Breast epithelium (tissue), 4 donors: ENCODE results near the gene TBC1D9B. TPM values are rescaled to one million over a fixed set of nuclear protein-coding genes. Genes with fewer than 3 reads are reported as not detected.
"Not testable (repeated sequence)": the region's sequence is repeated elsewhere in the genome, so short reads cannot be mapped to it uniquely, and the experiment has no call there.

Experiments used
- DNase-seq, 2 donors: peaks; one replicate each; pipeline ENCODE4 v3.0.0-alpha.2; 2019; ENCODE audit warnings: low spot score in 2 of 2
- H3K27ac ChIP-seq, 2 donors: fragments of 200-600 bp; sonication (generic) in 1 of 2; one replicate each; pipeline ENCODE4 v1.5.1; 2016 to 2019; ENCODE audit warnings: mild to moderate bottlenecking in 1 of 2
- H3K27me3 ChIP-seq, 2 donors: fragments of 200-600 bp; sonication (generic) in 1 of 2; one replicate each; pipeline versions ENCODE4 v1.5.1 to v1.6.0; 2017 to 2019; ENCODE audit warnings: control low read depth in 1 of 2, mild to moderate bottlenecking in 1 of 2
- H3K36me3 ChIP-seq: fragments of 200-600 bp; one replicate; pipeline ENCODE4 v1.5.1; 2019
- H3K4me1 ChIP-seq, 2 donors: fragments of 200-600 bp; sonication (generic); one replicate each; pipeline ENCODE4 v1.5.1; 2016 to 2019; ENCODE audit warnings: control low read depth in 1 of 2
- H3K4me3 ChIP-seq, 3 donors: fragments of 200-600 bp; sonication (generic); 1 replicate in 2 of 3; 2 replicates in 1 of 3; pipeline ENCODE4 v1.5.1; 2016 to 2019; ENCODE audit warnings: mild to moderate bottlenecking in 3 of 3, moderate library complexity in 2 of 3
- H3K9me3 ChIP-seq, 2 donors: fragments of 200-600 bp; sonication (generic) in 1 of 2; one replicate each; pipeline ENCODE4 v1.5.1; 2016 to 2019; ENCODE audit warnings: control low read depth in 1 of 2
- POLR2A ChIP-seq: fragments of 450-650 bp; IDR thresholded peaks from one replicate; pipeline ENCODE4 v1.6.1; 2016; ENCODE audit warnings: antibody characterized with exemption, mild to moderate bottlenecking, moderate library complexity
- POLR2AphosphoS5 ChIP-seq, 3 donors: sonication (generic); formaldehyde crosslinking; IDR thresholded peaks; one replicate each; pipeline ENCODE4 v1.6.1; 2017; ENCODE audit warnings: antibody characterized with exemption in 3 of 3
- intact Hi-C: fragments of 100-400 bp; cut with DNase I; formaldehyde crosslinking; loops from one replicate; pipeline ENCODE4 v1.15.1; 2023; ENCODE audit warnings: low total_unique reads
- total RNA-seq, 3 donors: library from RNA; depleted of rRNA; stranded (reverse); fragments of >200 nt; gene quantifications; one replicate each; pipeline ENCODE4 v1.1.0, GENCODE V29; 2016
- TF ChIP-seq, protein P1 (sequence below), 3 donors: fragments of 450-650 bp; IDR thresholded peaks; one replicate each; pipeline ENCODE4 v1.5.1; 2016 to 2017; ENCODE audit warnings: antibody characterized with exemption in 3 of 3, mild to moderate bottlenecking in 3 of 3, moderate library complexity in 3 of 3

TBC1D9B gene
- total RNA-seq, 3 donors from 2014 or later = 73.5 to 143 (median 105) TPM

DNA sequence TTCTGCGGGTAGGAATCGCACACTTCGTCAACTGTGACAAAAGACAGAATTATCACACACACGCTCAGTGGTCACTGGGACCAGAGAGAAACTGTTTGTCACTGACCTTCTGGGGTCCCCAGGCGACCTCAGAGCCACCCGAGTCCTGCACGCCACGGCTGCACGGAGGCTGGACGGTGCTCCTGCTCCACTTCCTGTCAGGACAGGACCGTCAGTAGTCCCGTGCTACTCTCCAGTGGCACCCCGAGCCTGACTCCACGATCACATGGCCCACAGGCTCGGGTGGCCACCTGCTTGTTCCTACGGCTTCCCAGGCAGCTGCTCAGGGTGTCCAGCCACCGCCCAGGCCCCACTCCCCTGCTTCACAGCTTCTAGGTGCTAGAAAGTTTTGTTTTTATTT lies 66.9 kb downstream of the TBC1D9B start:
- intact Hi-C loops = no loop called here

DNA sequence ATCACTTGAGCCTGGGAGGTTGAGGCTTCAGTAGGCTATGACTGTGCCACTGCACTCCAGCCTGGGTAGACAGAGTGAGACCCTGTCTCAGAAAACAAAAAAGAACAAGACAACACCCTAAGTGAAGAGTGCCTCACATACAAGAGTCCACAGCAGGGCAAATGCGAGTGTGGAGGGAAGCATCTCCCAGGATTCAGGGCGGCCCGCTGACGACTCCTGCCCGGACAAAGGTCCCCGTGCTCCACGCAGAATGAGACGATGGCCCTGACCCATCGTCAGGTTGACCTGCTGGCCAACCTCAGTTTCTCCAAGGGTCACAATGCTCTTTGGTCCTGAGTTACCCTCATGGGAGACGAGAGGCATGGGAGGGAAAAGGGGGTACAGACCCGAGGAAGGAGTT lies 67.4 kb downstream of the TBC1D9B start:
- intact Hi-C loops = no loop called here
- Histone ChIP-seq H3K4me3 (no peak overlapping the region), H3K9me3 (peaks cover 5 to 8% of the 10 kb centered on the region in 2 donors), H3K36me3 (peaks cover 5% of the 10 kb centered on the region), H3K27me3 (no peaks in the 10 kb centered on the region), H3K4me1 (no peaks in the 10 kb centered on the region), H3K27ac (no peak overlapping the region)
- no peak for DNase-seq
- TF ChIP-seq POLR2AphosphoS5 (IDR thresholded peaks at IDR 0.05) (no peak), POLR2A (no peak)
- TF ChIP-seq, protein P1, sequence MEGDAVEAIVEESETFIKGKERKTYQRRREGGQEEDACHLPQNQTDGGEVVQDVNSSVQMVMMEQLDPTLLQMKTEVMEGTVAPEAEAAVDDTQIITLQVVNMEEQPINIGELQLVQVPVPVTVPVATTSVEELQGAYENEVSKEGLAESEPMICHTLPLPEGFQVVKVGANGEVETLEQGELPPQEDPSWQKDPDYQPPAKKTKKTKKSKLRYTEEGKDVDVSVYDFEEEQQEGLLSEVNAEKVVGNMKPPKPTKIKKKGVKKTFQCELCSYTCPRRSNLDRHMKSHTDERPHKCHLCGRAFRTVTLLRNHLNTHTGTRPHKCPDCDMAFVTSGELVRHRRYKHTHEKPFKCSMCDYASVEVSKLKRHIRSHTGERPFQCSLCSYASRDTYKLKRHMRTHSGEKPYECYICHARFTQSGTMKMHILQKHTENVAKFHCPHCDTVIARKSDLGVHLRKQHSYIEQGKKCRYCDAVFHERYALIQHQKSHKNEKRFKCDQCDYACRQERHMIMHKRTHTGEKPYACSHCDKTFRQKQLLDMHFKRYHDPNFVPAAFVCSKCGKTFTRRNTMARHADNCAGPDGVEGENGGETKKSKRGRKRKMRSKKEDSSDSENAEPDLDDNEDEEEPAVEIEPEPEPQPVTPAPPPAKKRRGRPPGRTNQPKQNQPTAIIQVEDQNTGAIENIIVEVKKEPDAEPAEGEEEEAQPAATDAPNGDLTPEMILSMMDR (IDR thresholded peaks at IDR 0.05) = no peak

More for the DNA sequence above, 66.9 kb downstream of the TBC1D9B start:
- H3K9me3 ChIP-seq = peaks cover 6 to 10% of the 10 kb centered on the region in 2 donors
- H3K4me1 ChIP-seq = no peaks in the 10 kb centered on the region
- H3K27me3 ChIP-seq = no peaks in the 10 kb centered on the region
- peaks cover 5% of the 10 kb centered on the region for H3K36me3 ChIP-seq
- TF ChIP-seq POLR2A = no peak
- TF ChIP-seq POLR2AphosphoS5 (IDR thresholded peaks at IDR 0.05) = no peak
- TF ChIP-seq, protein P1 (IDR thresholded peaks at IDR 0.05) = no peak
- DNase-seq = no peak
- no peak overlapping the region for H3K27ac ChIP-seq
- H3K4me3 ChIP-seq = no peak overlapping the region

DNA sequence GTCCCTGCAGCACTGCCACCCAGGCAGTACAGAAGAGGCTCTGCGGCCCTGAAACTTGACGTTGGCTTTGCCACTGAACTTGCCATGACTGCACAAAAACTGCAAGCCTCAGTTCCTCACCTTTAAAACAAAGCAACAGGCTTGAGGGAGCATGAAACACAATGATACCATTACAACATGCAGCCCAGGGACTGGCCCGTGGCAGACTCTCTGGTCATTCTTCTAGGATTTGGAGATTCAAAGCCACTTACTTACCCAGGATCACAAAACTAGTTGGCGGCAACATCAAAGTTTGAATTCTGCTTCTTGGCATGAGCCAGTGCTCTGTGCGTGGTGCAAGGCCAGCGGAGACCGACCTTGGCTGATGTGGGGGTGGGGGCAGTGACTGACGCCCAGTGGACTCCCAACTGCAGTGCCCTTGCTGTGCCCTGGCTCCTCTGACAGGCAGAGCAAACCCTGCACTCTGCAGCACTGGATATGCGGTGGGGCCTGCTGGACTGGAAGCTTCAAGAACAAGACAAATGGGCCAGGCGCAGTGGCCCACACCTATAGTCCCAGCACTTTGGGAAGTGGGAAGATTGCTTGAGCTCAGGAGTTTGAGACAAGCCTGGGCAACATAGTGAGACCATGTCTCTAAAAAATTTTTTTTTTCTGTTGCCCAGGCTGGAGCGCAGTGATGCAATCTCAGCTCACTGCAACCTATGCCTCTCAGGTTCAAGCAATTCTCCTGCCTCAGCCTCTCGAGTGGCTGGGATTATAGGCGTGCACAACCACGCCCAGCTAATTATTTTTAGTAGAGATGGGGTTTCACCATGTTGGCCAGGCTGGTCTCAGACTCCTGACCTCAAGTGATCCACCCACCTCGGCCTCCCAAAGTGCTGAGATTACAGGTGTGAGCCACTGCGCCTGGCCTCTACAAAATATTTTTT lies 68.1 kb downstream of the TBC1D9B start:
- DNase-seq = no peak
- peaks cover 5% of the 10 kb centered on the region for H3K36me3 ChIP-seq
- intact Hi-C loops = no loop called here

DNA sequence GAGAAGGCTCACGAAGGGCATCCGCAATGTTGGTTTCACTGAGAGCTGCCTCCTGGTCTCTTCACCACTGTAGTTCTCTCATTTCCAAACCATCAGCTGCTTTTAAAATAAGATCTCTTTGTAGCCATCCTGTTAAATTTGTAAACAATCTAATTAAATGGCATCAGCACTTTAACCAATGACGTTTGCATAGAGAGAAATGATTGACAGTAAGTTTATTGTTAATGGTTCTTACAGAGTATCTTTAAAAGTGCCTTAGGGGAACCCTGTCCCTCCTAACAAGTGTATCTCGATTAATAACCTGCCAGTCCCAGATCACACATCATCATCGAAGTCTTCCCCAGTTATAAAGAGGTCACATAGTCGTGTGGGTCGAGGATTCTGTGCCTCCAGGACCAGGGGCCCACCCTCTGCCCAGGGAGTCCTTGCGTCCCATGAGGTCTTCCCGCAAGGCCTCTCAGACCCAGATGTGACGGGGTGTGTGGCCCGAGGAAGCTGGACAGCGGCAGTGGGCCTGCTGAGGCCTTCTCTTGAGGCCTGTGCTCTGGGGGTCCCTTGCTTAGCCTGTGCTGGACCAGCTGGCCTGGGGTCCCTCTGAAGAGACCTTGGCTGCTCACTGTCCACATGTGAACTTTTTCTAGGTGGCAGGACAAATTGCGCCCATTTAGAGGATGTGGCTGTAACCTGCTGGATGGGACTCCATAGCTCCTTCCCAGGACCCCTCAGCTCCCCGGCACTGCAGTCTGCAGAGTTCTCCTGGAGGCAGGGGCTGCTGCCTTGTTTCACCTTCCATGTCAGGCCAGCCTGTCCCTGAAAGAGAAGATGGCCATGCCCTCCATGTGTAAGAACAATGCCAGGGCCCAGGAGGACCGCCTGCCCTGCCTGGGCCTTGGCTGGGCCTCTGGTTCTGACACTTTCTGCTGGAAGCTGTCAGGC lies 70.4 kb downstream of the TBC1D9B start:
- Histone ChIP-seq H3K27ac (peak overlapping the region; percentile 17 to 32), H3K36me3 (peaks cover 18% of the 10 kb centered on the region), H3K4me1 (no peaks in the 10 kb centered on the region), H3K27me3 (no peaks in the 10 kb centered on the region), H3K4me3 (no peak overlapping the region), H3K9me3 (no peaks in the 10 kb centered on the region)
- TF ChIP-seq POLR2A (no peak), POLR2AphosphoS5 (IDR thresholded peaks at IDR 0.05) (peak in 1 of 3 donors; percentile 9)
- intact Hi-C loops = no loop called here
- no peak for DNase-seq

More for the DNA sequence above, 68.1 kb downstream of the TBC1D9B start:
- Histone ChIP-seq H3K4me1 (no peaks in the 10 kb centered on the region), H3K9me3 (peaks cover 0 to under 1% of the 10 kb centered on the region in 2 donors), H3K27ac (peak overlapping the region in 1 of 2 donors; percentile 0), H3K27me3 (no peaks in the 10 kb centered on the region), H3K4me3 (no peak overlapping the region)
- TF ChIP-seq POLR2A = no peak
- TF ChIP-seq POLR2AphosphoS5 (IDR thresholded peaks at IDR 0.05) = no peak
- TF ChIP-seq, protein P1 (IDR thresholded peaks at IDR 0.05) = no peak

DNA sequence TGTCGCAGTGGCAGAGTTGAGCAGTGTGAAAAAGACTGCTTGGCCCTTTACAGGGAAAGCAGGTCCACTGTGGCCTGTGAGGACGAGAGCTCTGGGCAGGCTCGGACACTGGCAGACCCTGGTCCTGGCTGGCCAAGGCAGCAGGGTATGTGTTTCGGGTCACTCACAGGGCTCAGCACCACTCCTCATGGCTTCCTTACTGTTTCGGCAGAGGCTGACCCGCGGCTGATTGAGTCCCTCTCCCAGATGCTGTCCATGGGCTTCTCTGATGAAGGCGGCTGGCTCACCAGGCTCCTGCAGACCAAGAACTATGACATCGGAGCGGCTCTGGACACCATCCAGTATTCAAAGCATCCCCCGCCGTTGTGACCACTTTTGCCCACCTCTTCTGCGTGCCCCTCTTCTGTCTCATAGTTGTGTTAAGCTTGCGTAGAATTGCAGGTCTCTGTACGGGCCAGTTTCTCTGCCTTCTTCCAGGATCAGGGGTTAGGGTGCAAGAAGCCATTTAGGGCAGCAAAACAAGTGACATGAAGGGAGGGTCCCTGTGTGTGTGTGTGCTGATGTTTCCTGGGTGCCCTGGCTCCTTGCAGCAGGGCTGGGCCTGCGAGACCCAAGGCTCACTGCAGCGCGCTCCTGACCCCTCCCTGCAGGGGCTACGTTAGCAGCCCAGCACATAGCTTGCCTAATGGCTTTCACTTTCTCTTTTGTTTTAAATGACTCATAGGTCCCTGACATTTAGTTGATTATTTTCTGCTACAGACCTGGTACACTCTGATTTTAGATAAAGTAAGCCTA lies 71.3 kb downstream of the TBC1D9B start:
- Histone ChIP-seq H3K27ac (peak overlapping the region in 1 of 2 donors; percentile 32), H3K4me1 (no peaks in the 10 kb centered on the region), H3K9me3 (no peaks in the 10 kb centered on the region), H3K36me3 (peaks cover 24% of the 10 kb centered on the region), H3K27me3 (no peaks in the 10 kb centered on the region), H3K4me3 (no peak overlapping the region)
- TF ChIP-seq POLR2AphosphoS5 (IDR thresholded peaks at IDR 0.05) (peak; percentile 14 to 54 (median 19)), POLR2A (no peak)
- TF ChIP-seq, protein P1 (IDR thresholded peaks at IDR 0.05) = no peak
- intact Hi-C loops = no loop called here
- DNase-seq = no peak

DNA sequence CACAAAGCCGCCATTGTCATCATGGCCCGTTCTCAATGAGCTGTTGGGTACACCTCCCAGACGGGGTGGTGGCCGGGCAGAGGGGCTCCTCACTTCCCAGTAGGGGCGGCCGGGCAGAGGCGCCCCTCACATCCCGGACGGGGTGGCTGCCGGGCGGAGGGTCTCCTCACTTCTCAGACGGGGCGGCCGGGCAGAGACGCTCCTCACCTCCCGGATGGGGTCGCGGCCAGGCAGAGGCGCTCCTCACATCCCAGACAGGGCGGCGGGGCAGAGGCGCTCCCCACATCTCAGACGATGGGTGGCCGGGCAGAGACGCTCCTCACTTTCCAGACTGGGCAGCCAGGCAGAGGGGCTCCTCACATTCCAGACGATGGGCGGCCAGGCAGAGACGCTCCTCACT lies 72.8 kb downstream of the TBC1D9B start:
- H3K4me3 ChIP-seq, intact Hi-C loops, H3K27ac ChIP-seq, H3K9me3 ChIP-seq, H3K27me3 ChIP-seq, H3K4me1 ChIP-seq, DNase-seq: not testable (repeated sequence)
- peaks cover 24% of the 10 kb centered on the region for H3K36me3 ChIP-seq
